GM12874 (cell line): ENCODE measurements around the gene AFAP1.

Experiments used
- TF ChIP-seq, protein P1 (sequence below): IDR thresholded peaks from 2 replicates; pipeline ENCODE4 v1.5.1; 2011; ENCODE audit warnings: low read depth, mild to moderate bottlenecking, control low read depth, low read length, moderate library complexity; ENCODE audit not compliant: insufficient read depth

AFAP1 gene, protein sequence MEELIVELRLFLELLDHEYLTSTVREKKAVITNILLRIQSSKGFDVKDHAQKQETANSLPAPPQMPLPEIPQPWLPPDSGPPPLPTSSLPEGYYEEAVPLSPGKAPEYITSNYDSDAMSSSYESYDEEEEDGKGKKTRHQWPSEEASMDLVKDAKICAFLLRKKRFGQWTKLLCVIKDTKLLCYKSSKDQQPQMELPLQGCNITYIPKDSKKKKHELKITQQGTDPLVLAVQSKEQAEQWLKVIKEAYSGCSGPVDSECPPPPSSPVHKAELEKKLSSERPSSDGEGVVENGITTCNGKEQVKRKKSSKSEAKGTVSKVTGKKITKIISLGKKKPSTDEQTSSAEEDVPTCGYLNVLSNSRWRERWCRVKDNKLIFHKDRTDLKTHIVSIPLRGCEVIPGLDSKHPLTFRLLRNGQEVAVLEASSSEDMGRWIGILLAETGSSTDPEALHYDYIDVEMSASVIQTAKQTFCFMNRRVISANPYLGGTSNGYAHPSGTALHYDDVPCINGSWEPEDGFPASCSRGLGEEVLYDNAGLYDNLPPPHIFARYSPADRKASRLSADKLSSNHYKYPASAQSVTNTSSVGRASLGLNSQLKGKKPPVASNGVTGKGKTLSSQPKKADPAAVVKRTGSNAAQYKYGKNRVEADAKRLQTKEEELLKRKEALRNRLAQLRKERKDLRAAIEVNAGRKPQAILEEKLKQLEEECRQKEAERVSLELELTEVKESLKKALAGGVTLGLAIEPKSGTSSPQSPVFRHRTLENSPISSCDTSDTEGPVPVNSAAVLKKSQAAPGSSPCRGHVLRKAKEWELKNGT

DNA sequence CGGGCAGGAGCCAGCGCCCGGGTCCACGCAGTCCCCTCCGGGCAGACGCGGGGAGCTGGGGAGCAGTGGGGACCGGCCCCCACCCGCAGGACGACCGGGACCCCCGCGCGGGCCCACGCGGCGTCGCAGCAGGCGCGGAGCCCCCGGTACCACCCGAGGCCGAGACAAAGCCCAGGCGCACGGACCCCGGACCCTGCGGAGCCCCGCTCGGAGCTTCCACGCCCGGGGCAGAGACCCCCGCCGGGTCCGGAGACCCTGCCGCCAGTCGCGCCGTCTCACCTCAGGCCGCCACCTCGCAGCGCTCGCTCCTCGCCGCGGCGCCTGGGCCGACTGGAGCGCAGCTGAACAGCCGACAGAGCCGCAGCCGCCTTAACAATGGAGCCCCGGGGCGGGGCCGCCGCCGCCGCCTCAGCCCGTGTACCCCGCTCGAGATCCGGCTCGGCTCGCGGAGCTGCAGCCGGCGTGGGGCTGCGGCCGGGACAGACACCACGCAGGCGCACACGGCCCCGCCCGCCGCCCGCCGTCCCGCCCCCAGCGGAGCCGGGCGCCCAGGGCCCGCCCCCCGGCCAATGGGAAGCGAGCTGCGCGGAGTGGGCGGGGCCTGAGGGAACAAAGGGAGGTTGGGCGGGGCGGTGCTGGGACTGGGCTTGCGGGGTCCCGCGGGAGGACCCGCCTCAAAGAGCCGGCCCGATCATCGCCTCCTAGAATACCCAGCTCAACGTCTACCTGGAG lies at the start of gene AFAP1:
AFAP1 (minus strand) TSS at position 485 of the 732 bp plus-strand sequence. CDS start 67,783 bp downstream, outside the sequence.
- TF ChIP-seq, protein P1, sequence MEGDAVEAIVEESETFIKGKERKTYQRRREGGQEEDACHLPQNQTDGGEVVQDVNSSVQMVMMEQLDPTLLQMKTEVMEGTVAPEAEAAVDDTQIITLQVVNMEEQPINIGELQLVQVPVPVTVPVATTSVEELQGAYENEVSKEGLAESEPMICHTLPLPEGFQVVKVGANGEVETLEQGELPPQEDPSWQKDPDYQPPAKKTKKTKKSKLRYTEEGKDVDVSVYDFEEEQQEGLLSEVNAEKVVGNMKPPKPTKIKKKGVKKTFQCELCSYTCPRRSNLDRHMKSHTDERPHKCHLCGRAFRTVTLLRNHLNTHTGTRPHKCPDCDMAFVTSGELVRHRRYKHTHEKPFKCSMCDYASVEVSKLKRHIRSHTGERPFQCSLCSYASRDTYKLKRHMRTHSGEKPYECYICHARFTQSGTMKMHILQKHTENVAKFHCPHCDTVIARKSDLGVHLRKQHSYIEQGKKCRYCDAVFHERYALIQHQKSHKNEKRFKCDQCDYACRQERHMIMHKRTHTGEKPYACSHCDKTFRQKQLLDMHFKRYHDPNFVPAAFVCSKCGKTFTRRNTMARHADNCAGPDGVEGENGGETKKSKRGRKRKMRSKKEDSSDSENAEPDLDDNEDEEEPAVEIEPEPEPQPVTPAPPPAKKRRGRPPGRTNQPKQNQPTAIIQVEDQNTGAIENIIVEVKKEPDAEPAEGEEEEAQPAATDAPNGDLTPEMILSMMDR = no peak

DNA sequence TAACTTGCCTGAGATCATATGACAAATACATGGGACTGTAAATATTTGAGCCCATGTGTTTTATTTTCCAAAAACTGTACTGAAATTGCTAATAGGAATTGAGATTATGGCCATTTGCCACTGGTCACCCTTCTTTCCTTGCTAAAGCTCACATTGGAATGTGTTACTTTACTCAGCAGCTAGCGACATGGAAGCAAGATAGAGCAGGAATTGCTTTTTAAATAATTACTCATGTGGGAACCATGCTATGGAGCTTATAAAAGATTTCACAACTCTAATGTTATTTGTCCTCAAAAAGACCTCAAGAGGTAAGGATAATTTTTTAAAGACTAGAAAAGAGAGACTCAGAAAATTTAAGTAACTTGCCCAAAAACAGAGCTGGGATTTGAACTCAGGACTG lies 48.8 kb upstream of the AFAP1 start:
- TF ChIP-seq, protein P1 = no peak

DNA sequence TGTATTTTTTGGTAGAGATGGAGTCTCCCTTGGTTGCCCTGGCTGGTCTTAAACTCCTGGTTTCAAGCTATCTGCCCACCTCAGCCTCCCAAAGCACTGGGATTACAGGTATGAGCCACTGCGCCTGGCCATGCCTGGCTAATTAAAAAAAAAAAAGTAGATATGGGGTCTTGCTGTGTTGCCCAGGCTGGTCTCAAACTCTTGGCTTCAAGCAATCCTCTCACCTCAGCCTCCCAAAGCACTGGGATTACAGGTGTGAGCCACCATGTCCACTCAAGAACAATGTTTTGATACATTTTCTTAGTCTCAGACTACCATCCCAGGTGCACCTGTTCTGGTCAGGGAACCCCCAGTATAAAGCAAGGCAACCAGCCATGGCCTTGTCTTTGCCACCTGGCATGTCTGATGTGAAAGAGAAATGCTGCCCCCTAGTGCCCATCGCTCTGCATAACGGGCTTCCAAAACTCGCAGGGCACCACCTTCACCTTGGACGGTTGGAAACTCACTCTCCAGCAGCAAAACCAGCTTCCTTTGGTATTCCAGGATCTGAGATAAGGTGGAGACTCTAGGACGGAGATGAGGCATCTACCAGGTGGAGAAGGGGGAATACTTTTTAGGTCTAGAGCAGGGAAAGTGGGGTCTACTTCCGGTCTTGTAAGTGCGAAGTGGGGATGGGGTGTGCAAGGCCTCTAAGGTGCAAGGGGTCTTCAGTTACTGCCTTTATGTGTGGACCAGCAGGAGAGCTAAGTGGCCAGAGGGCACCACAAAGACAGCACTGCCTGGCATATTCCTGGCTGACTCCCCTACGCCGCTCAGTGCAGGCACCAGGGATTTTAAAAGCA lies 47.7 kb upstream of the AFAP1 start:
- TF ChIP-seq, protein P1 = peak; percentile 81

DNA sequence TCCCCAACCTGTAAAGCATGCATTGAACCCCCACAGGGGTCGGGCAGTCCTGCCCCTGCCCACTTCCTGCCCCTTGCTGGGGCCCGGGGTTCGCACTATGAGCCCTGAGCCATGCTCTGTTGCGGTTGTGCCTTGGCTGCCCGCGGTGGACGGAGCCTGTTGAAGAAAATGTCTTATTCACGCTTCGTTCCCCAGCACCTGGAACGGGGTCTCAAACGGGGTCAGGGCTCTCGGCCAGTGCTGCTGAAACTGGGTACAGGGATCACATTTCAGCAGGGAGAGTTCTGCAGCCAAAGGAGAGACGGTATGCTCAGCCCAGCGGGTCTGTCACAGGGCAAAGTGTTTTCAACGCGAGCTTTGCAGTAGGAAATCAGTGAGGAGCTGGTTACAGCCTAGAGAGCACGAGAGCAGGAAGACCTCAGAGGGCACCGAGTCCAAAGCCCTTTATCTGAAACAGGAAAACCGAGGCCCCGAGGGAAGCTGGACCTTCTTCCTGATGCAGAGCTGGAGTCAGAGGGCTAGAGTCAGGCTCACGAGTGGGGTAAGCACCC lies 46.3 kb upstream of the AFAP1 start:
- TF ChIP-seq, protein P1 = no peak

DNA sequence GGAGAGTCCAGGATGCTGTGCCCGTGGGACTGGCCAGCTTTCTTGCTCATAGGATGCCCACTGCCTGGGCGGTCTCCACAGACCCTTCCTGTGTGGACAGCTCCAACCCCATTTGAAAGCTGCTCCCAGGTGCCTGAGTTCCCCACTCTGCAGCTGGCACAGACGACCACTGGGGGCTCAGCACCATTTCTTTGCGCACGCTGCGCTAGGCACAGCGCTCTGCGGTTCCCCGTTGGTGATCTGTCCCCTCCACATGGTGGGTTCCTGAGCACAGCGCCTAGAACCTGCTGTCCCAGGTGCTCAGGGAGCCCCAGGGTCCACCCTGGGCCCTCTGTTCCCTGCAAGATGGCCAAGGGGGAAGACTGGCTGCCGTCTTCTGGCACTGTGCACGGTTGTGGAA lies 45.4 kb upstream of the AFAP1 start:
- TF ChIP-seq, protein P1 = no peak

DNA sequence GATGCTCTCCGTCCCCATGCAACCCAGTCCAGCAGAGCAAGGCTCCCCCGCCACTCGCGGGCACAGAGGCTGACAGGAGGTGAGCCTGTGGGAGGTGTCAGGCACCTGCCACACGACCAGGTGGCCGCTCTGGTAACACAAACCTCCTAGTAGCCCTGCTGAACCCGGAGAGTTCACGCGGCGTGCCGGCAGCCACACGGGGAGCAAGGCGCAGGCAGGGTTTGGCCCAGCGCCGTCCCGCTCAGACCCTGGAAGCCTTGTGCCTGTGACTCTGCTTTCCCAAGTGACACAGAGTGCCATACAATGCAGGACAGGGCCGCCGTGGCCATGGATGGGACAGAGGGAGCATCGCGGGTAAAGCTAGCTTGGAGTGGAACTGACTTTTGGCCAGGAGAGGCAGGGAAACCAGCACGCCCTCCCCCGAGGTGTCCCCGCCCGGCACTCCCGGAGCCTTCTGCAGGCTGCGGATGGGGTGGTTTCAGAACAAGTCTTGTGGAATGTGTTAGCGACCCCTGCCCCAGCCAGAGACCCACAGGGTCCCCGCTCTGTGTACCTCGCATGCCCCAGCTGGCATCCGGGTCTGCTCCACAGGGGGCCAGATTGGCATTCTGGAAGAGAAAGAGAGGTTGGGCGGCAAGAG lies 44.7 kb upstream of the AFAP1 start:
- TF ChIP-seq, protein P1 = no peak
